Nephron progenitor cell (in vitro differentiated cells): Measurements from ENCODE around the gene TMEM217.
"Not testable (repeated sequence)": the region's sequence is repeated elsewhere in the genome, so short reads cannot be mapped to it uniquely, and the experiment has no call there.

Experiments used
- DNase-seq: peaks from one replicate; pipeline ENCODE4 v3.0.0; 2021
- H3K27ac Mint-ChIP-seq: 2 replicates; pipeline ENCODE4 v1.8.0; 2021; ENCODE audit warnings: mild to moderate bottlenecking, moderate library complexity, mixed read lengths
- H3K27me3 Mint-ChIP-seq: 2 replicates; pipeline ENCODE4 v1.8.0; 2021; ENCODE audit warnings: mild to moderate bottlenecking, low read depth, mixed read lengths; ENCODE audit not compliant: poor library complexity
- H3K36me3 Mint-ChIP-seq: 2 replicates; pipeline ENCODE4 v1.8.0; 2021; ENCODE audit warnings: low read depth, mixed read lengths
- H3K4me1 Mint-ChIP-seq: 2 replicates; pipeline ENCODE4 v1.8.0; 2021; ENCODE audit warnings: mixed read lengths
- H3K4me3 Mint-ChIP-seq: 2 replicates; pipeline ENCODE4 v1.8.0; 2021; ENCODE audit warnings: mild to moderate bottlenecking, moderate library complexity, mixed read lengths
- H3K9me3 Mint-ChIP-seq: 2 replicates; pipeline ENCODE4 v1.8.0; 2021; ENCODE audit warnings: mild to moderate bottlenecking, moderate library complexity, mixed read lengths
- CTCF ChIP-seq: fragments of 200-600 bp; sonication (generic); IDR thresholded peaks from 2 replicates; pipeline ENCODE4 v1.5.0; 2021; ENCODE audit warnings: antibody characterized with exemption

TMEM217 gene

GRCh38 chr6:37182736-37183590 is 75.0 kb downstream of the TMEM217 start:
- Mint-ChIP-seq H3K4me1 (no peaks in the 10 kb centered on the region), H3K36me3 (no peaks in the 10 kb centered on the region), H3K27me3 (peaks cover 9% of the 10 kb centered on the region), H3K9me3 (peaks cover 9% of the 10 kb centered on the region), H3K4me3 (no peak overlapping the region), H3K27ac (no peak overlapping the region)
- no peak for DNase-seq
- TF ChIP-seq CTCF, result no peak

GRCh38 chr6:37180610-37181009 is 77.3 kb downstream of the TMEM217 start:
- H3K4me3 Mint-ChIP-seq, DNase-seq, H3K27me3 Mint-ChIP-seq, H3K36me3 Mint-ChIP-seq, H3K4me1 Mint-ChIP-seq, H3K9me3 Mint-ChIP-seq, H3K27ac Mint-ChIP-seq: not testable (repeated sequence)

GRCh38 chr6:37180075-37180474 is 77.9 kb downstream of the TMEM217 start:
- Mint-ChIP-seq H3K27me3 (peaks cover 7% of the 10 kb centered on the region), H3K4me3 (no peak overlapping the region), H3K36me3 (peaks cover 4% of the 10 kb centered on the region), H3K9me3 (no peaks in the 10 kb centered on the region), H3K4me1 (no peaks in the 10 kb centered on the region), H3K27ac (no peak overlapping the region)
- DNase-seq, result no peak
- no peak for TF ChIP-seq CTCF

GRCh38 chr6:37177935-37178517 is 79.9 kb downstream of the TMEM217 start:
- Mint-ChIP-seq H3K4me3 (no peak overlapping the region), H3K4me1 (peaks cover 6% of the 10 kb centered on the region), H3K27ac (no peak overlapping the region), H3K27me3 (peaks cover 7% of the 10 kb centered on the region), H3K9me3 (no peaks in the 10 kb centered on the region), H3K36me3 (peaks cover 24% of the 10 kb centered on the region)
- DNase-seq, result no peak
- TF ChIP-seq CTCF, result no peak

GRCh38 chr6:37177077-37177934 is 80.6 kb downstream of the TMEM217 start:
- H3K27ac Mint-ChIP-seq, result no peak overlapping the region
- no peak overlapping the region for H3K4me3 Mint-ChIP-seq
- no peaks in the 10 kb centered on the region for H3K9me3 Mint-ChIP-seq

More at GRCh38 chr6:37177077-37177934, 80.6 kb downstream of the TMEM217 start:
- H3K27me3 Mint-ChIP-seq, result peaks cover 7% of the 10 kb centered on the region
- H3K4me1 Mint-ChIP-seq, result peaks cover 13% of the 10 kb centered on the region
- DNase-seq, result no peak
- no peak for TF ChIP-seq CTCF
- H3K36me3 Mint-ChIP-seq, result peaks cover 26% of the 10 kb centered on the region
